Lung (tissue), 12 donors: ENCODE results near the gene SHF. TPM values are rescaled to one million over a fixed set of nuclear protein-coding genes. Genes with fewer than 3 reads are reported as not detected.

Source experiments
- ATAC-seq: fragments of 200-7000 bp; cut with Tn5 transposase; one replicate; pipeline ENCODE4 v1.9.1; 2020; ENCODE audit warnings: moderate number of reproducible peaks; ENCODE audit not compliant: insufficient read depth, low FRiP score
- DNase-seq, 3 donors: peaks; one replicate each; pipeline ENCODE4 v3.0.0-alpha.2; 2013 to 2017
- H3K27ac ChIP-seq, 2 donors: one replicate each; pipeline ENCODE4 v1.5.1; 2013; ENCODE audit warnings: mild to moderate bottlenecking in 2 of 2, moderate library complexity in 2 of 2, control low read depth in 1 of 2, inconsistent platforms in 1 of 2, low read depth in 1 of 2, low read length in 1 of 2
- H3K27me3 ChIP-seq, 3 donors: one replicate each; pipeline ENCODE4 v1.5.1; 2013; ENCODE audit warnings: low read length in 2 of 3; ENCODE audit not compliant: control insufficient read depth in 3 of 3, insufficient read depth in 3 of 3
- H3K36me3 ChIP-seq, 4 donors: one replicate each; pipeline ENCODE4 v1.5.1; 2013; ENCODE audit warnings: low read length in 4 of 4, mild to moderate bottlenecking in 1 of 4, moderate library complexity in 1 of 4; ENCODE audit not compliant: control insufficient read depth in 4 of 4, insufficient read depth in 4 of 4
- H3K4me1 ChIP-seq, 5 donors: one replicate each; pipeline ENCODE4 v1.5.1; 2013; ENCODE audit warnings: low read length in 5 of 5, mild to moderate bottlenecking in 2 of 5, moderate library complexity in 1 of 5; ENCODE audit not compliant: control insufficient read depth in 5 of 5, insufficient read depth in 5 of 5
- H3K4me3 ChIP-seq: one replicate; pipeline ENCODE4 v1.5.1; 2013; ENCODE audit warnings: mild to moderate bottlenecking, control low read depth, moderate library complexity
- H3K9ac ChIP-seq, 2 donors: one replicate each; pipeline ENCODE4 v1.5.1; 2013; ENCODE audit warnings: low read length in 2 of 2, control low read depth in 1 of 2; ENCODE audit not compliant: insufficient read depth in 1 of 2
- H3K9me3 ChIP-seq, 4 donors: one replicate each; pipeline ENCODE4 v1.5.1; 2013; ENCODE audit warnings: low read length in 3 of 4, mild to moderate bottlenecking in 1 of 4, moderate library complexity in 1 of 4; ENCODE audit not compliant: control insufficient read depth in 4 of 4, insufficient read depth in 3 of 4
- WGBS, 2 donors: extraction: QIAGEN DNeasy Blood & Tissue Kit; methylation state at CpG; one replicate each; pipeline ENCODE4 v1.1.7; 2013; 5-methylcytosine and 5-hydroxymethylcytosine counted together
- polyA plus RNA-seq, 2 donors: library from polyadenylated mRNA; stranded (reverse); fragments of 200-250 nt; gene quantifications; one replicate each; pipeline ENCODE4 v1.2.1, GENCODE V29; 2013
- total RNA-seq, 2 donors: library from RNA; depleted of rRNA in 1 of 2; stranded (reverse); fragments of >200 nt in 1 of 2; gene quantifications; one replicate each; pipeline ENCODE4 v1.2.1, GENCODE V29; 2014 to 2021
- TF ChIP-seq, protein P1 (sequence below): IDR thresholded peaks from 2 replicates; pipeline ENCODE4 v1.5.1; 2012; ENCODE audit warnings: mild to moderate bottlenecking; ENCODE audit errors: control extremely low read depth, extremely low read depth
- donor health status: control.
- donor health status: control.
- donor health status: Bipolar disorder and iron deficiency.
- donor health status: healthy.
- donor health status: DM: yes; HTN: yes; CAD: no.

Gene SHF
- total and polyA plus RNA-seq, 4 donors = 1.9 to 15.9 (median 4.0) TPM

DNA sequence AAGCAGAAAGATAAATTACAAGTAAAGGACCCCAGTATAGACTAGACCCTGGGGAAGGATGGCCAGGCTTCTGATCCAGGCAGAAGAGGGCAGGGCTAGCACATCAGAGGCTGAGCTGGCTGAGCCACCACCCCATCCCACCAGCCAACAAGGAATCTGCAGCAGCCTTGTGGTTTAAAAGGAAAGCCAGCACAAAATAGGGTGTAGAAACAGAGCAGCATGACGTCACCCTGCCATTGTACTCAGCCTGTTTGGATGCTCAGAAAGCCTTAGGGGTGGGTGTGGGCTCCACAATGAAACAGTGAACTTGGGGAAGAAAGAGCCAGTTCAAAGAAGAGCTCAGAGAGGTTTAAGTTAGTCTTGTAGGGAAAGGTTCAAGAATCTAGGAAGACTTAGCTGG lies 29.8 kb downstream of the SHF start:
- Histone ChIP-seq H3K9ac (no peak overlapping the region), H3K4me1 (peaks cover 0 to 5% (median 0%) of the 10 kb centered on the region in 5 donors), H3K36me3 (peaks cover 0 to 24% (median 0%) of the 10 kb centered on the region in 4 donors), H3K27ac (no peak overlapping the region), H3K27me3 (no peaks in the 10 kb centered on the region), H3K4me3 (no peak overlapping the region), H3K9me3 (no peaks in the 10 kb centered on the region)
- no peak for DNase-seq
- ATAC-seq = no peak
- TF ChIP-seq, protein P1, sequence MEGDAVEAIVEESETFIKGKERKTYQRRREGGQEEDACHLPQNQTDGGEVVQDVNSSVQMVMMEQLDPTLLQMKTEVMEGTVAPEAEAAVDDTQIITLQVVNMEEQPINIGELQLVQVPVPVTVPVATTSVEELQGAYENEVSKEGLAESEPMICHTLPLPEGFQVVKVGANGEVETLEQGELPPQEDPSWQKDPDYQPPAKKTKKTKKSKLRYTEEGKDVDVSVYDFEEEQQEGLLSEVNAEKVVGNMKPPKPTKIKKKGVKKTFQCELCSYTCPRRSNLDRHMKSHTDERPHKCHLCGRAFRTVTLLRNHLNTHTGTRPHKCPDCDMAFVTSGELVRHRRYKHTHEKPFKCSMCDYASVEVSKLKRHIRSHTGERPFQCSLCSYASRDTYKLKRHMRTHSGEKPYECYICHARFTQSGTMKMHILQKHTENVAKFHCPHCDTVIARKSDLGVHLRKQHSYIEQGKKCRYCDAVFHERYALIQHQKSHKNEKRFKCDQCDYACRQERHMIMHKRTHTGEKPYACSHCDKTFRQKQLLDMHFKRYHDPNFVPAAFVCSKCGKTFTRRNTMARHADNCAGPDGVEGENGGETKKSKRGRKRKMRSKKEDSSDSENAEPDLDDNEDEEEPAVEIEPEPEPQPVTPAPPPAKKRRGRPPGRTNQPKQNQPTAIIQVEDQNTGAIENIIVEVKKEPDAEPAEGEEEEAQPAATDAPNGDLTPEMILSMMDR = no peak
- 38 to 64% methylated on average over 1 of the region's 1 CpG for WGBS, 2 donors

GRCh38 chr15:45156744-45157455 lies 30.9 kb downstream of the SHF start:
- Histone ChIP-seq H3K4me3 (no peak overlapping the region), H3K9me3 (no peaks in the 10 kb centered on the region), H3K27ac (no peak overlapping the region), H3K4me1 (peaks cover 0 to 5% (median 0%) of the 10 kb centered on the region in 5 donors), H3K9ac (no peak overlapping the region), H3K36me3 (peaks cover 0 to 30% (median 0%) of the 10 kb centered on the region in 4 donors), H3K27me3 (no peaks in the 10 kb centered on the region)
- ATAC-seq = no peak
- WGBS, 2 donors = 87 to 94% methylated on average over 7 of the region's 7 CpGs
- TF ChIP-seq, protein P1 = no peak
- DNase-seq = no peak

DNA sequence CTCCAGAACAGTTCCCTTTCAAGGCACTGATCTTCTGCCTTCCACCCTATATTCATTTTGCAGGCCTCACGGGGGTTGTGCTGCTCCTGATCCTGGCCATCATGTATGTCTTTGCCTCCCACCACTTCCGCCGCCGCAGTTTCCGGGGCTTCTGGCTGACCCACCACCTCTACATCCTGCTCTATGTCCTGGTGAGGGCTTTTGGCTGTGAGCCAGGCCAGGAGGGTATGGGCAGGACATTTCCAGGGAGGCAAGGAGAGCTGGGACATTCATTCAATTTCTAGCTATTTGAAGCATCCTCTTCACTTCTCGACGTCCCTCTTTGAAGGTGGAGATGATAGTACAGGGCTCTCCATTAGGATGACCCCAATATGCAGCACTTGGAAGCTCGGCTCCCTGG lies 32.0 kb downstream of the SHF start:
- Histone ChIP-seq H3K4me1 (peaks cover 0 to 2% (median 0%) of the 10 kb centered on the region in 5 donors), H3K9ac (no peak overlapping the region), H3K36me3 (peaks cover 0 to 34% (median 0%) of the 10 kb centered on the region in 4 donors), H3K27ac (no peak overlapping the region), H3K9me3 (no peaks in the 10 kb centered on the region), H3K27me3 (no peaks in the 10 kb centered on the region), H3K4me3 (no peak overlapping the region)
- DNase-seq (peak in 1 of 3 donors; percentile 27), ATAC-seq (no peak)
- WGBS, 2 donors = 74 to 84% methylated on average over 8 of the region's 8 CpGs
- TF ChIP-seq, protein P1 = no peak
